HK-2 (cell line): ENCODE measurements around the gene STK11IP.
A peak's percentile ranks its signal among the peaks of the same experiment; 100 is the strongest.

ENCODE experiments used
- DNase-seq: peaks from one replicate; pipeline ENCODE4 v3.0.0-alpha.2; 2018; ENCODE audit not compliant: unreplicated experiment

The STK11IP gene

DNA sequence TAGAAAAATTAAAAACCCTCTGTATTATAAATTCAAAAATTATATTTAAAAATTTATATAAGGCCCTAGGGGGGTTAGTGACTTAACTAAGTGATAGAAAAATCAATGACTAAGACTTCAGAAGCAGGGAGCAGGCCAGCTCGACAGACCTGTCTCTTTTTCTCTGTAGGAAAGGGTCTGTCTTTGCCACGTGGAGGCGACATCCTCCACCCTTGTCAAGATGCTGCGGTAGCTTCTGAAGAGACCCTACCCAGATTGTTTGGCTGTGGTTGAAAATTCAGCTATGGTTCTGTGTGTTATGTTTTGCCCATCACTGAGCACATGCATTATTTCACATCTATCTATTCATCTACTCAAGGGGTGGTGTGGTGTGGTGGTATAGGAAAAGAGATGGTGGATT, 21.6 kb downstream of the STK11IP start:
- DNase-seq: no peak

DNA sequence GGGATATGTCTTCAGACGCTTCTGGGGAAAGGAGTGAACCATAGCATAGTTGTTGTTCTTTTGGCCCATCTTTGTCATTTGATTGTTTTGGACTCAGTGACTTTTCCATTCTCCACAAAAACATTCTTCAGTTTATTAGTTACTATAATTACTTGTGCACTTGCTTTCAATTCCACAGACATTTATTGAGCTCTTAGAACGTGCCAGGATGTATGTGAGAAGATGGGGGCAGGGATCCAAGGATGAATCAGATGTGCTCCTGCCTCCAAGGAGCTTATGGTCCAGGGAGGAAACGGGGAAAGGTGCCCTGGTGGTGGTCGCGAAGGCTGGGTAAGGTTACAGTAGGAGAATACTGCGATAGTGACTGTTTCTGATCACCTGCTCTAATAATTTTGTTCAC, 22.9 kb downstream of the STK11IP start:
- no peak for DNase-seq

DNA sequence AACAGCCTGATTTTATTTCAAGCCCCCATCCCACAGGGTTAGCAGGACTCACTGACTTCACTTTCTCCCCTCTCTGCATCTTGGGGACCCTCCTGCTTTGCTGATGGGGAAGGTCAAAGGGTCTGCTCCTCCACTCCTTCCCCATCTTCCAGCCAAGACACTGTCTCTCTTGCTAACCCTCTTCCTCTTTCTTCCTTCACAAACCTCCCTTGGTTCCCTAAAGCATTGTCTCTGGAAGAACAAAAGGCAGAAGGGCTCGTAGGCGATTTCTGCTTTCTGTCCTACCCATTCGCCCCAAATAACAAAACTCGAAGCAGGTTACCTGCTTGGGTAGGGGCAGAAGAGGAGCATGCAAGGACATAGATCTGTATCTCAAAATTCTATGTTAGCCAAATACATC, 24.3 kb downstream of the STK11IP start:
- DNase-seq: no peak

GRCh38 chr2:219622472-219622871, 24.8 kb downstream of the STK11IP start:
- DNase-seq: no peak

DNA sequence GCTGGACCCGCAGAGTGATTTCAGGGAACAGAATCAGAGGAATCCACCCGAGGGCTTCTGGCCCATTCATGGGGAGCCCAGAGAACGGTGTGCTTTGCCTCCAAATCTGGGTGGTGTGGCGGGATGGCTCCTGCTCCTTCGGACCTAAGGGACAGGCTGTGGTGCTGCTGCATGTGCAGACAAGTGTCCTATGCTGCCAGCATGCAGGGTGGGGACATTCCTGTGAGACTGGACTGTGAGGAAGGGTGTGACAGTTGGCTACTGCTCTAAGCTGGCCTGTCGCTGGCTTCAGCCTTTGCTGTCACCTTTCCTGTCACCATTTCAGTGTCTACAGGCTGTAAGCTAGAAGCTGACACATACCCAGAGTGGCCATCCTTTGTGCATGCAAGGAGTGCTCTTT, 26.9 kb downstream of the STK11IP start:
- no peak for DNase-seq

DNA sequence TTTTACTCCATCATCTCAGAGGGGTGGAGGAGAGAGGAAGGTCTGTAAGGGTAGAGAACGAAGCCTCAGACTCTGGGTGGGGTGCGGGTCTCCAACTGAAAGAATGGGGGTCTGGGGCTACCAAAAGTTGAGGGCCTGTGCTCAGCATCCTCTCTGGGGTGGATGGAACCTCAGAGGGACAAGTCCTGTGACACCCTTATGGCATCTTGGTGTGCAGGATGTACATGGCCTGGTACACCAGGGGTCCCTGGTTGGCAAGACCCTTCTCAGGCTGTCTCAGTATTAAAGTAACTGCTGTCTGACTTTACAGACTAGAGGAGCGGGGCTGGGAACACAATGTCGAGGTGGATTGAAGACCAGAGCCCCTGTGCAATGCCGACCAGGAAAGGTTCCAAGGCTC, 27.5 kb downstream of the STK11IP start:
- no peak for DNase-seq

- no peak for DNase-seq
Measured at GRCh38 chr2:219626540-219626939, 28.9 kb downstream of the STK11IP start.

DNA sequence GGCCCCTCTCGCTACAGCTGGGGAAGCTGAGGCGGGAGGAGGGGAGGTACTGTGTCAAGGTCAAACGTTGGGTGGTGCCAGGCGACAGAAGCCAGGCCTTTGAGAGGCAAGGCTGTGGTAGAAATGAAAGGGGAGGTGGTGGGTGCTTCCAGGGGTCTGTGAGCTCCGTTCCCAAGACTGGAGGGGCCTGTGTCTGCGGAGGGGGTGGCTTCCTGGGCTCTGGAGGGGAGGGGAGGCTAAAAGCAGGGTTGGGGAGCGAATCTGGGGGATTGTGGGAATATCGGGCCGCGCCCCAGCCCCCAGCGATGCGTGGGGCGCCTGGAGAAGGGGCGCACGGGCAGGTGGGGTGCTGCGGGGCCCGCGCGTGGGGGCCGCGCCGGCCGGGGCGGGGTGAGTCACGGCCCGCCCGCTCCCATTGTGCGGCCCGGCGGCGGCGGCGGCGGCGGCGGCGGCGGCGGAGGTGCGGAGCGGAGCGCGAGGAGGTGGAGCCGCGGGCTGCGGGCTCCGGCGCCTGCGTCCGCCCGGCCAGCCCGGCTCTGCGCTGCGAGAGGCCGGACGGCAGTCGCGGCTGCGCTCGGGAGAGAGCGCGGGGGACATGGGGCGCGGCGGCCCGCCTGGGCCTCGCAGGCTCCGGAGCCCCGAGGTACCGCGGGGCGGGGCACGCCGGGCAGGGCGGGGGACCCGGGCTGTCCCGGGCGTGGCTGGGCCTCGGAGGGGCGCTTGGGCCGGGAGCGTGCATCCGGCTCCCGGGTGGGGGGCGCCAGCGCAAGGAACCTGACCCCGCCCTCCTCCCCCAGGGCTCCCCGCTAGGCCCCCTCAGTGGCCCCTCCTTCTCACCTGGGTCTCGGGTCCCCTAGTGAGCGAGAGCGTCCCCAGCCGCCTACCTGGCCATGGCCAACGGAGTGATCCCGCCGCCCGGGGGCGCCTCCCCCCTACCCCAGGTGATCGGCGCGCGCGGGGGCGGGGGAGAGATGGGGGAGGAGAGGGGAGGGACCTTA, 29.7 kb downstream of the STK11IP start, which contains the start of gene SLC4A3:
SLC4A3 (plus strand) TSS at position 528 of the 998 bp plus-strand sequence; CDS start at position 891, 363 bp downstream.
- DNase-seq: peak; percentile 39

DNA sequence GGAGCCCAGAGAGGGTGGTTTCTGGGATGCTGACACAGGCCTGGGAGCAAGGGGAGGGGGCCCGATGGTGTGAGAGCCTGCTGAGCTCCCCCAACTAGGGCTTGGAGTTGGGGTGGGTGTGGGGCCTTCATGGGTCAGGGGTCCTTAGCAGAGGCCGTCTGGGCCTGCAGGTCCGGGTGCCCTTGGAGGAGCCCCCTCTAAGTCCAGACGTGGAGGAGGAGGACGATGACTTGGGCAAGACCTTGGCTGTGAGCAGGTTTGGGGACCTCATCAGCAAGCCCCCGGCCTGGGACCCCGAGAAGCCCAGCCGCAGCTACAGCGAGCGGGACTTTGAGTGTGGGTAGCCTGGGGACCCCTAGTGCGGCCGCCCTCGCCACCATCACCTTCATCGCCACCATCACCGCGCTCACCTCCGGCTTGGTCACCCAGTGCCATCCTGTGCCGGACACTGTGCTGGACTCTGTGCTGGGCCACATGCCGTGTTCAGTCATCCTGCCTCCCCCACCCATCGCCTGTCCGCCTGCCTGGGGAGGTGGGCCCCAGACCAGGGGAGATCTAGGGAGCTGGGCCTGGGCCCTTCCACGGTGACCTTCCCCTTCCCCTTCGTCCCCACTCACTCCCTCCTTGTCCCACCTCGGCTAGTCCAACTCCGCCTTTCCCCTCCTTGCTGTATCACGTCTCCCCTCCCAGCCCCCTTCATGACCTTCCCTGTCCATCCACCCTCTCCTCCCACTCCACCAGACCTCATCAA, 30.8 kb downstream of the STK11IP start:
- DNase-seq: no peak

- DNase-seq: no peak
Measured at GRCh38 chr2:219628986-219629901, 31.6 kb downstream of the STK11IP start.

GRCh38 chr2:219629976-219630695, 32.5 kb downstream of the STK11IP start:
- DNase-seq: no peak

GRCh38 chr2:219630770-219631405, 33.2 kb downstream of the STK11IP start:
- DNase-seq: no peak

- no peak for DNase-seq
Measured at GRCh38 chr2:219631406-219631891, 33.8 kb downstream of the STK11IP start.

- no peak for DNase-seq
Measured at GRCh38 chr2:219631904-219632759, 34.5 kb downstream of the STK11IP start.

DNA sequence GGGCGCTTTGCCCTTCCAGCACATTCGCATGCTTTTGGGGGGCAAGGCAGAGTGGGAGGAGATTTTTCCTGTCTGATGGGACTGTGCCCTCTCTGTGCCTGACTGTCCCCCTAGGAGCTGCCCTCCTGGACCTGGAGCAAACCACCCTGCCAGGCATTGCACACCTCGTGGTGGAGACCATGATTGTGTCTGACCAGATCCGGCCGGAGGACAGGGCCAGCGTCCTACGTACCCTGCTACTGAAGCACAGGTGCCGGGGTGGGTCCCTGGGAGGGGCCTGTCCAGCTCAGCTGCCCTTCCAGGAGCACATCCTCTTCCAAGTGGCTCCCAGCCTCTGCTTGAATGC, 35.1 kb downstream of the STK11IP start:
- DNase-seq: no peak

DNA sequence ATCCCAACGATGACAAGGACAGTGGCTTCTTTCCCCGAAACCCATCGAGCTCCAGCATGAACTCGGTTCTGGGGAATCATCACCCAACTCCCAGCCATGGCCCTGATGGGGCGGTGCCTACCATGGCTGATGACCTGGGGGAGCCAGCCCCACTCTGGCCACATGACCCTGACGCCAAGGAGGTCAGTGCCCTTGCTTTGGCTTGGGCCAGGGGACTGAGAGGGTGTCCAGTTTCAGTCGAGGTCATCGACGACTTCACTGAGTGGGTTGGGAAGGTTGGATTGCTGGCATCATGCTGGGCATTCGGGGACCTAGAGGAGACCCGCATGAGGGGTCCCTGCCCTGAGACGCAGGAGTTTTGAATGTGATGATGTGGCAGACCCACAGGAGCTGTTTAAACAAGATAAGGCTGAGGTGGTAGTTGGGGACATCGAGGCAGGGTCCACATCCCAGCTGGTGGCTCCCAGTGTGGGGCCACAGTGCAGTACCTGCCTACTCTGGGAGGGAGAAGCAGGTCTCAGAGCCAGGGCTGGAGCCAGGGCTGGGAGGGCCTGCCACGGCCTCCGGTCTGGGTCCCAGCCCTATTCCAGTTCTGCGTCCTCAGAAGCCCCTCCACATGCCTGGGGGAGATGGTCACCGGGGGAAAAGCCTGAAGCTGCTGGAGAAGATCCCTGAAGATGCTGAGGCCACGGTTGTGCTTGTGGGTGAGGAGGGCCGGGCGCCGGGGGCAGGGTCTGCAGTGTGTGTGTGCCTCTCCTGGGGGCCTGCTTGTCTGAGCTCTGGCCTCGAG, 35.8 kb downstream of the STK11IP start:
- DNase-seq: no peak

- DNase-seq: no peak
Measured at GRCh38 chr2:219634171-219634940, 36.7 kb downstream of the STK11IP start.
